HG02885 (cell line): ENCODE results near the gene KCNMA1.
"Not testable (repeated sequence)": the region's sequence is repeated elsewhere in the genome, so short reads cannot be mapped to it uniquely, and the experiment has no call there.

Experiments
- ATAC-seq: cut with Tn5 transposase; IDR thresholded peaks from one replicate; pipeline ENCODE4 v1.9.1; 2021; ENCODE audit warnings: mild to moderate bottlenecking; ENCODE audit not compliant: unreplicated experiment, poor library complexity

The KCNMA1 gene

DNA sequence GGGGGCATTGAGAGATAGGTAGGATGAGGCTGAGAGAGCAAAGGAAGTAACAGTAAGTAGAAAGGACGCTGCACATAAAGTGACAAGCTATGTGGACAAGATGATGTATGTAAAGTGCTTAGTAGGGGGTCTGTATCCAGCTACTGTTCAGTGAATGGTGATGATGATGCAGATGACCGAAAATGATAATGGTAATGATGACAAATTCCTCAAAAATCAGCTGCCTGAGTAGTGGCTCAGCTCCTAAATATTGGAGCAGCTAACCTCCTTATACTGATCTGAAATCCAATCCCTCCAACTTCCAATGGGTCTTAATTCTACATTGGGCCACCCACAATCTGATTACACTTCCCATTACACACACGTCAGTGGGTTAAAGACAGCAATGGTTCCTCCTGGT, 27.1 kb upstream of the KCNMA1 start:
- no peak for ATAC-seq

DNA sequence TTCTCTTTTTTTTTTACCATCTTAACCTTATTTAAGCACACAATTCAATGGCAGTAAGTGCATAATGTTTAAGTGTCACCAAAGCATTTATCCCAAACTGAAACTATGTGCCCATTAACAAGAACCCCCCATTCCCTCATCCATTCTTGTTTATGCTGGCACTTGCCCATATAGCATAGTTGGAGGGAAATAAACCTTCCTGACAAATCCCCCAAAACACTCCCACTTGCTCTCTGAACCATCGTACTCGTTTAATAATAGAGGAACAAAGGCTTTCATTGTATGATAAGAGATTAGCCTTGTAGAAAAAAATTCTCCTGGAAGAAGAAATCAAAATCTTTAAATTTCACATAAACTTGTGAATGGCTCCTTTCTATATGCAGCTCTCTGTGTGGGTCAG, 26.4 kb upstream of the KCNMA1 start:
- ATAC-seq: no peak

GRCh38 chr10:77661674-77662073, 24.1 kb upstream of the KCNMA1 start:
- ATAC-seq: no peak

DNA sequence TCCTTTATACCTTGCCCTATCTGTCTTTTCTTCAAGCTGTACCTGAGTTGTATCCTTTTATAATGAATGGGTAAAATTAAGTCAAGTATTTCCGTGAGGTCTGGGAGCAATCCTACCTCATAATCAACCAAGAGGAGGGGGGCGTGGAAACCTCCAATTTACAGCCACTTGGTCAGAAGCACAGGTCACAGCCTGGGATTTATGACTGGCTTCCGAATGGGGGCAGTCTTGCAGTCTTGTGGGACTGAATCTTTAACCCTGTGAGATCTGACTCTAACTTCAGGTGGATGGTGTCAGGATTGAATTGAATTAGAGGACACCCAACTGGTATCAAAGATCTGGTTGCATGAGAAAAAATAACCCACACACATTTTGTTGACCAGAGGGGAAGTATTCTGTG, 23.5 kb upstream of the KCNMA1 start:
- ATAC-seq: no peak

DNA sequence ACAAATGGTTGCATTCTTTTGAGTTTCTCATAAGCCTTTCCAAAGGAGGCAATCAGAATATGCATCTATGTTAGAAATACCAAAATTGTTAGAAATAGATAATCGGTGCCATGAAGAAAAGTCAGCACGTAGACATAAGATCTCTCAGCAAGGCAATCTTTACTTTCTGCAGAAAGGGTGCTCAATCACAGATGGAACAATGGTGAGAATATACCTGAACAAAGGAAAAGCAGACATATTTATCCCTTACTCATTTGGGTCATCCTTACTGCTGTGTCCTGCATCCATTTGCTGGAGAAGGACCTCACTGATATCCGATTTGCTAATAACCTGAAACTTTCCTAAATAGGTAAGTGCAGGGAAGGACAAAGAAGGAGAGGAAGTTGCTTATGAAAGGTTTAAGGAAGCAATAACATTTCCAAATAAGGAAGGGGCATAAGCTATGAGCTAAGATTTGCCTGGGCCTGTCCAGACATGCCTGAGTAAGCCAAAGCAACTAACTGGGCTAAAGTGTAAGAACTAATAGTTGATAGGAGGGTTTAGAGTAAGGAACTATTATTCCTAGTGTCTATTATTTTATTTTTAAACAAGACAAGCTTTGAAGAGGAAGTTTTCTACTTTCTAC, 21.6 kb upstream of the KCNMA1 start:
- ATAC-seq: not testable (repeated sequence)

DNA sequence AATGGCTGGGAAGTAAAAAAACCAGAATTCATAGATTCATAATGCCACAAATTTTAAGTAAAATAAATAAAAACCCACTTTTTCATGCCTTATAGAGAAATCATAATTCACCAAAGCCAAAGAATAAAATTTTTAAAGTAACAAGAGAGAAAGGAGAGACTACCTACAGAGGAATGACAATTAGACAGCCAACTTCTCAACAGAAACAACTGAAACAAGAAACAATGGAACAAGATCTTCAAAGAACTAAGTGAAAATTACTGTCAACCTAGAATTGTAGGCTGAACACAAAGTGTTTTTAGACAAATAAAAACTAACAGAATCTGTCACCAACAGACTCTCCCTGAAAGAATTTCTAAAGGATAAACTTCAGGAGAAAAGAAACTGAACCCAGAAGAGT, 15.6 kb upstream of the KCNMA1 start:
- ATAC-seq: no peak

DNA sequence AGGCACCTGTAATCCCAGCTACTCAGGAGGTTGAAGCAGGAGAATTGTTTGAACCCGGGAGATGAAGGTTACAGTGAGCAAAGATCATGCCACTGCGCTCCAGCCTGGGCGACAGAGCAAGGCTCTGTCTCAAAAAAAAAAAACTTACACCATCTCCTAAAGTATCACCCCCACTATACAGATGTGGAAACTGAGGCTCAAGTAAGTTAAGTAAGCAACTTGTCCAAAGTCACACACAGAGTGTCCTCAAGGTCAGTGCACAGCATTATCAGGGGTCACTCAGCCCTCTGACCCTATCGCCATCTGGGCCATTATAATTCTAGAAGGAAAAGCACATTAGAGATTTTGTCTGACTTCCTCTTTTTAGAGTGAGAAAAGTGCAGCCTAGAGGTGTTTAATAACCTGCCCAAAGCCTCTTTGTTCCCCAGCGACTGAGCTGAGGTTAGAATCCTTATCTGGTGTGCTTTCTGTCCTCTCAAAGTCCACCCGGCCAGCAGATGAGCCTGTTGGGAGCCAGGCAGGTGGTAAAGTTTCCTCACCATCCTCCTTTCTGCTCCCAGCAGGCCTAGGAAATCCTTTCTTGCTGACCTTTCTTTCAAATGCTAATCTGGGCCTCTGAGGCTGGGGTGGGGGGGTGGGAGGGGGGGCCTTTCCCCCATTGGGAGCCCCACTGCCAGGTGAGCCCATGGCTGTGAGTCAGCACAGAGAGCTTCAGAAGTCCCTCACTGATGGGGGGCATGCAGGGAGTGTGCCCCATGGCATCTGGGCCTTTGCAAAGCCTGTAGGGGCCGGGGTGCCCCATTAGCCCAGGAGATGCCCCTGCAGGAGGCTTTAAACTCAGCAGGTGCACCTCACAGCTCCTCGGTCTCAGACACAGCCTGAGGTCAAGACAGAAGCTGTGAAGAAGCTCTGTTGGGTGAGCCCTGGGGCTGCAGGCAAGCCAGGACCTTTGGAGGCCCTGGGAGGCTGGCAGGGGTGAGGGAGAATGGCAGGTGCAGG, 12.0 kb upstream of the KCNMA1 start:
- ATAC-seq: peak; percentile 60

- ATAC-seq: peak; percentile 31
Measured at GRCh38 chr10:77648472-77648871, 10.9 kb upstream of the KCNMA1 start.

- no peak for ATAC-seq
Measured at GRCh38 chr10:77647543-77648293, 10.1 kb upstream of the KCNMA1 start.

- ATAC-seq: no peak
Measured at GRCh38 chr10:77644557-77645243, 7.1 kb upstream of the KCNMA1 start.

GRCh38 chr10:77643795-77644468, 6.3 kb upstream of the KCNMA1 start:
- no peak for ATAC-seq

DNA sequence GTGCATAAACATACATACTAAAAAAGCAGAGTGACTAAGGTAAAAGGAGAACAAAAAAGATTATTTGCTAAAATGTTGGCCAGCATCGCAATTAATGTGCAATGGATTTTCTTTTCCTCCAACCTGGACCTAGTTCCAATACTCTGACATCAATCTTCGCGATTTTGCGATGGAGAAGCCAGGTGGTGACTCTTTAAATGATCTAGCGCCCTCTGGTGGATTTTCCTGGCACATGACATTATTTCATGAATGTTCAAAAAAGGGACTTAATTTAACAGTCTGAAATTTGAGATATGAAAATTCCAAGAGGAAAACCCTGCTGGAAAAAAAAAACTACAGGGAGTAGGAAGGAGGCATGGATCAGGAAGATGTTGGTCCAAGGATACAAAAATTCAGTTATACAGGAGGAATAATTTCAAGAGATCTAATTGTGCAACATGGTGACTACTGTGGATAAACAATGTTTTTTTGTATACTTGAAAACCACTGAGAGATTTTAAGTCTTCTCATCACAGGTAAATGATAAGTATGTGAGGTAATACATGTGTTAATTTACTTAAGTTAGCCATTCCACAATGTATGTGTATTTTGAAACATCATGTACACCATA, 4.3 kb upstream of the KCNMA1 start:
- ATAC-seq: peak; percentile 41

GRCh38 chr10:77641344-77641743, 3.7 kb upstream of the KCNMA1 start:
- ATAC-seq: no peak

- no peak for ATAC-seq
Measured at GRCh38 chr10:77640167-77640566, 2.6 kb upstream of the KCNMA1 start.

DNA sequence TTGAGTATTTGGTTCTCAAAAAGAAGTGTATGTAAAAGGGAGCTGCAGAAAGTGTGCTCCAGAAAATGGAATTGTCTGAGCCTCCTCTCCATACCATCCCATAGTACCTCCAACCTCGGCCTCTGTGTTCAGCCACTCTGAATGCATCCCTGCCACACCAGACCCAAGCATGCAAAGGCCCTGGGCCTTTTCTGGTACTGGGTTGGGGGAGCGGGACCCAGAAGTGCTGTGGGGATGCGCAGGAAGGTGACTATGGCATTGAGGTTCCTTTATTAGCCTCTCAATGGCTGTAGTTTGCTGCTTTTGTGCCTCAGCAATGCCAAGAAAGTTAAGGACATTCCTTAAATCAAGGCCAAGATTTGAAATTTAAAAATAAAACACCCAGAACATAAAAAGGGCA, 2.1 kb upstream of the KCNMA1 start:
- no peak for ATAC-seq

GRCh38 chr10:77638321-77639101, 903 bp upstream of the KCNMA1 start:
- no peak for ATAC-seq

DNA sequence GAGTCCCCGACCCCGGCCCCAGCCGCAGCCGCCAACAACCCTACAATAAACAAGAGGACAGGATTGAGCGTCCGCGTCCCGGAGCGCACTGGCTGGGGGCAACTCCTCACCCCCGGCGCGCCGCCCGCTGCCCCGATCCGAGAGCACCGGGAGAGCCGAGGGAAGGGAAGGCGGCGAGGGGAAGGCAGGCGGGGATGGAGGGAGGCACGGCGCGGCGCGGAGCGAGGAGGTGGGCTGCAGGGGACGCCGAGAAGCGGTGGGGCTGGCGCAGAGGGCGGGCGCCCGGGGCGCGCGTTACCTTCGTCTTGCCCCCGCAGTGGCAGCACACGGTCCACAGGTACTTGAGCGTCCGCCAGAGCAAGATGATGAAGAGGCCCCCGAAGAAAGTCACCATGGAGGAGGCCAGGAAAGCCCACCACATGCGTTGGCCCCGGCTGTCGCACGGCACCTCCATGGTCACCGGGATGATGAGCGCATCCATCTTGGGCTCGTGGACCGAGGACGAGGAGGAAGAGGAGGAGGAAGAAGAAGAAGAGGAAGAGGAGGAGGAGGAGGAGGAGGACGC, 559 bp downstream of the KCNMA1 start:
- ATAC-seq: no peak

DNA sequence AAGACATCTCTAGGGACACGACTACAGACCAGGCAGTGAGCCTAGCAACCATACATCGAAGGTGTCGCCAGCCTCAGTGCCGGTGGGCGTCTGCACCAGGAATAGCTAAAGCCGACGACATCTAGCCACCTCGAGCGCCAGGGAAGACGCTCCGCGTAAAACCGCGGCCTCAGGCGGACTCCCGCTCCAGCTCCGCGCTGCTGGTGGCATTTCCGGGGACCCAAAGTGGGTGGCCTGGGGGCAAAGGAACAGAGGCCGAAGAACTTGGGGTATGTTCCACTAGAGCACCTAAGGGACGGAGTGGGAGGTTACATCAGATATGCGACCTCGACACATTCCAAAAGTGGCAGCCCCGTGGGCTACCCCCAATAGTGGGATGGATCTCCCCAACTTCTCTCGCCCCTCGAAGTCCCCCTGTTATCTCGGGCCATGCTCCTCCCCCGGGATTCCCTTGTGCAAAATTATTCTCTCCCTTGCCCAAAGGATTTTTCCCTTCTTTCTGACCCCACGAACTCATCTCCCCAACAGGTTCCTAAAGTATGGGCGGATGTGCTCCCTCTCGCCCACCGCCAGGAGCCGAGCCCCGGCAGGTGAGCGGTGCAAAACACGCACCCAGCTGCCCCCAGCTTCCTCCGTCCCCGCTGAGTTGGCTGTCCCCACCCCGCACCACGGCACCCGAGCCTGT, 1.2 kb downstream of the KCNMA1 start:
- ATAC-seq: no peak
